Psoas muscle (tissue), 8 donors: ENCODE measurements around the gene PIGM. TPM values are rescaled to one million over a fixed set of nuclear protein-coding genes. Genes with fewer than 3 reads are reported as not detected.

Experiments
- ATAC-seq, 4 donors: fragments of 200-7000 bp; cut with Tn5 transposase; one replicate each; pipeline ENCODE4 v1.9.1; 2020; ENCODE audit warnings: moderate library complexity in 3 of 4, mild to moderate bottlenecking in 2 of 4
- DNase-seq, 2 donors: peaks; one replicate each; pipeline ENCODE4 v3.0.0-alpha.2; 2020
- H3K27ac ChIP-seq: fragments of 200-600 bp; one replicate; pipeline ENCODE4 v1.8.0; 2022
- H3K27me3 ChIP-seq, 3 donors: fragments of 200-600 bp in 1 of 3; one replicate each; pipeline versions ENCODE4 v1.6.1 to v1.8.0; 2013 to 2022; ENCODE audit warnings: low read length in 2 of 3, mild to moderate bottlenecking in 2 of 3, moderate library complexity in 1 of 3; ENCODE audit not compliant: insufficient read depth in 3 of 3
- H3K36me3 ChIP-seq, 2 donors: fragments of 200-600 bp in 1 of 2; one replicate each; pipeline versions ENCODE4 v1.6.1 to v1.8.0; 2013 to 2022; ENCODE audit warnings: low read depth in 1 of 2, mild to moderate bottlenecking in 1 of 2, moderate library complexity in 1 of 2; ENCODE audit not compliant: insufficient read depth in 1 of 2
- H3K4me1 ChIP-seq: fragments of 200-600 bp; one replicate; pipeline ENCODE4 v1.8.0; 2022
- H3K4me3 ChIP-seq: fragments of 200-600 bp; one replicate; pipeline ENCODE4 v1.8.0; 2022; ENCODE audit warnings: mild to moderate bottlenecking
- H3K9me3 ChIP-seq: fragments of 200-600 bp; one replicate; pipeline ENCODE4 v1.8.0; 2022
- WGBS, 3 donors: extraction: QIAGEN DNeasy Blood & Tissue Kit; methylation state at CpG; one replicate each; pipeline versions ENCODE4 v1.1.6 to v1.1.7; 2013; 5-methylcytosine and 5-hydroxymethylcytosine counted together
- intact Hi-C, 2 donors: fragments of 100-400 bp; cut with DNase I; formaldehyde crosslinking; loops; one replicate each; pipeline versions ENCODE4 v1.11.0 to v1.14.2; 2022
- polyA plus RNA-seq, 3 donors: library from polyadenylated mRNA; stranded (reverse); fragments of 200-250 nt; gene quantifications; one replicate each; pipeline ENCODE4 v1.2.3, GENCODE V29; 2013
- total RNA-seq, 4 donors: library from RNA; stranded (reverse); fragmentation: NEBNext Ultra II Directional in 2 of 4; extraction: Animal tissue kit (Norgen Biotek cat#: 25700) in 2 of 4; gene quantifications; one replicate each; pipeline versions ENCODE4 v1.2.1 to v1.2.4, GENCODE V29; 2021 to 2023
- TF ChIP-seq, protein P1 (sequence below): fragments of 200-600 bp; IDR thresholded peaks from one replicate; pipeline ENCODE4 v1.8.0; 2022; ENCODE audit warnings: antibody characterized with exemption
- donor health status: healthy with polysubstance abuse.
- donor health status: DM: no; HTN: no; CAD: no; lungs with moderate emphysema.
- donor health status: Bipolar disorder and iron deficiency.
- donor health status: healthy.
- donor health status: DM: yes; HTN: yes; CAD: no.
- donor health status: DM: no; HTN: no; CAD: no.
- donor health status: DM: no; HTN: no; CAD: no.
- donor health status: DM: yes; HTN: yes; CAD: no.

The PIGM gene
- total and polyA plus RNA-seq, 7 donors = 0.66 to 1.5 (median 1.4) TPM

DNA sequence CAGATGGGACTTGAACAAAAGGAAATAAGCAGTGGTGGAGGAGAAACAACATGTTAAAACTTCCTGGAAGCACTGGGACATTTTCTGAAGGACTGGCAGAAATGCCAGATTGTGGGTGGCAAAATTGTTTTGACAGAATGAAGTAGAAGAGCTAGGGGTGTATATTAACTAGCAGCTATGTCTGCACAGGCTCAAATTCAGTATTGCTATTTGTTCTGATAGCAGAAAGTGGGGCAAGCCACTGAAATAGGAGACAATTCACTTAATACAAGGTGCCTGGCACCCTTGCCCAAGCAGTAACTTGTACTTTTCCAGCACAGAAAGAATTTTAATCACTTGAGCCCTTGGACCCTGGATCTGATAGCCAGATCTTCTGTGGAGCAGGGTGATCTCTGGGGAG is 11.8 kb upstream of the PIGM start:
- intact Hi-C loops = no loop called here
- TF ChIP-seq, protein P1, sequence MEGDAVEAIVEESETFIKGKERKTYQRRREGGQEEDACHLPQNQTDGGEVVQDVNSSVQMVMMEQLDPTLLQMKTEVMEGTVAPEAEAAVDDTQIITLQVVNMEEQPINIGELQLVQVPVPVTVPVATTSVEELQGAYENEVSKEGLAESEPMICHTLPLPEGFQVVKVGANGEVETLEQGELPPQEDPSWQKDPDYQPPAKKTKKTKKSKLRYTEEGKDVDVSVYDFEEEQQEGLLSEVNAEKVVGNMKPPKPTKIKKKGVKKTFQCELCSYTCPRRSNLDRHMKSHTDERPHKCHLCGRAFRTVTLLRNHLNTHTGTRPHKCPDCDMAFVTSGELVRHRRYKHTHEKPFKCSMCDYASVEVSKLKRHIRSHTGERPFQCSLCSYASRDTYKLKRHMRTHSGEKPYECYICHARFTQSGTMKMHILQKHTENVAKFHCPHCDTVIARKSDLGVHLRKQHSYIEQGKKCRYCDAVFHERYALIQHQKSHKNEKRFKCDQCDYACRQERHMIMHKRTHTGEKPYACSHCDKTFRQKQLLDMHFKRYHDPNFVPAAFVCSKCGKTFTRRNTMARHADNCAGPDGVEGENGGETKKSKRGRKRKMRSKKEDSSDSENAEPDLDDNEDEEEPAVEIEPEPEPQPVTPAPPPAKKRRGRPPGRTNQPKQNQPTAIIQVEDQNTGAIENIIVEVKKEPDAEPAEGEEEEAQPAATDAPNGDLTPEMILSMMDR = no peak
- no peaks in the 10 kb centered on the region for H3K4me1 ChIP-seq
- ATAC-seq (no peak), DNase-seq (no peak)
- H3K4me3 ChIP-seq = no peak overlapping the region
- no peaks in the 10 kb centered on the region for H3K36me3 ChIP-seq
- no peaks in the 10 kb centered on the region for H3K27me3 ChIP-seq
- H3K9me3 ChIP-seq = no peaks in the 10 kb centered on the region
- H3K27ac ChIP-seq = no peak overlapping the region

DNA sequence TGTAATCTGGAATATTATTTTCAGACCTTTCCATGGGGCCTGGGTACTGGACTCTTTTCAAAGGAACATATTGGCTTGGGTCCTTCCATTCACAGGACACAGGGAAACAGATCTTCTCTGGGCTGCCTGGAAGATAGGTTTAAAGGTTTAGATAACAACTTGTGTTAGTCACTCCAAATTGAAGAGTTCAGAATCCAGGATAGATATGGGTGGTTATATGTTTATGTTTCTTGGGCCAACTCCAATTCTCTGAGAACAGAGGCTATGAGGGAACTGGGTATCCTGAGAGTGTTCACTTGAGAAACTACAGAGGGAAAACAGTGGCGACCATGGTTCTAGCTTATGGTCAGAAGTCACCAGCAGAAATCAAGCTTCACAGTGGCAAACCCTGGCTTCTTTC is 8.7 kb upstream of the PIGM start:
- Histone ChIP-seq H3K9me3 (no peaks in the 10 kb centered on the region), H3K4me3 (no peak overlapping the region), H3K27me3 (no peaks in the 10 kb centered on the region), H3K36me3 (no peaks in the 10 kb centered on the region), H3K27ac (no peak overlapping the region), H3K4me1 (no peaks in the 10 kb centered on the region)
- DNase-seq (no peak), ATAC-seq (no peak)
- intact Hi-C loops = no loop called here
- TF ChIP-seq, protein P1 = no peak
- 94 to 100% (median 97%) methylated on average over 1 of the region's 1 CpG for WGBS, 3 donors

DNA sequence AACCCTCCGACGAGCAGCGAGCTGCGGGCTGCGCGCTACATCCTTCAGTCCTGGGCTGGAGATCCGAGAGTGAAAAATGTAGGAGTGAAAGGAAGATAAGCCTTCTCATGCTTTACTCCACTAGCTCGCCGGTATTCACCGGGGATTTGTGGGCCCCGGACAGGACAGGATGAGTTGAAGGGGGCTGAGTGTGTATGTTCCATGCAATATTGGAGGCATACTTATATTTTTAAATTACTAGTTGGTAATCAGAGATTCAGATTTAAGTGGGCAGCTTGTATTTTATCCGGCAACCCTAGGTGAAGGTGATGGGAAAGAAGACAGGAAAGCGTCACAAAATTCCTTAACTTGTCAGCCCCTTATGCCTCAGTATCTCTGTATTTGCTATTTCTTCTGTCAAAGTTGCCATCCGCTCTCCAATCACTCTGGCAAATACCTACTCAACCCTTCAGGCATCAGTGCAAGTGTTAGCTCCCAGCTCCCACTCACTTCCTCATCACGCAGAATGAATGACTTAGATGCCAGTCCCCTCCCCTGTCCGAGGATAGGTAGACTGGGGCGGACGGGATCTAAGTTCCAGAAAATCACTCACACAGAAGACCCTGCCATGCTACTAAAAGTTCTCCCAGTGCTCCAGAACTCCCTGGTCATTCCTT is 503 bp upstream of the PIGM start:
- peak in 3 of 4 donors; percentile 49 to 62 (median 58) for ATAC-seq
- TF ChIP-seq, protein P1 = no peak

DNA sequence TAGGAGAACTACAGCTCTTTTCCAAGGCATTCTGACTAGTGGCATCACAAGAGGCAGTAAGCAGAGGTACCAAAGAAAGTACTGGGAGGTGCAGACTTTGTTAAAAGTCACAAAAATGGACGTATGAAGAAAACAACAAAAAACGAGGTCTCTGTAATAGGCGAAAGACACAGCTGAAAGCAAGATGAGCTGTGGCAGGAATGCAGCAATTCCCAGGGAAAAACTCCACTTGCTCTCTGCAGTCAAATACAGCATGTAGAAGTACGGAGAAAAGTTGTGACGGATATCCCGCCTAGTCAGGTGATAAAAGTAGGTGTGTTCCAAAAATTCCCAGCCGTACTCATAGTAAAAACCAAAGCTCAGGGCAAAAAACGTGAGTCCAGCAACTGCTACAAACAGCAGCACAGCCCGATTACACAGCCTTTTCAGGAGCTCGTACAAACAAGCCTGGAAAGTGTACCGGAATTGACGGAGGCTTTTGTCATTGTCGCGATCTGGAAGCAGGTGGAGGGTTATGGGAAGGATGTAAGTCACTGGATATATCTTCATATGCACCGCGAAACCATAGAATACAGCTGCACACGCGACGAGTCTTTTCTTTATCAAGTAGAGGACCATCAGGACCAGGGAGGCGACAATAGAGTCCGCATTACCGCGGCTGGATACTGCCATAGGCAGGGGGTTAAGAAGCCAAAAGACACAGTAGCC is 979 bp downstream of the PIGM start:
- no peak for DNase-seq
- Histone ChIP-seq H3K4me1 (peaks cover 17% of the 10 kb centered on the region), H3K27me3 (no peaks in the 10 kb centered on the region), H3K27ac (peak overlapping the region; percentile 74), H3K4me3 (peak overlapping the region; percentile 78), H3K9me3 (no peaks in the 10 kb centered on the region), H3K36me3 (no peaks in the 10 kb centered on the region)
- TF ChIP-seq, protein P1 = no peak
- intact Hi-C loops = loop anchor here in 1 of 2 donors (5.0 kb wide), 1 partner anchor 249 kb away; the partner anchor contains the start of gene DUSP23
- WGBS, 3 donors = 7 to 8% (median 8%) methylated on average over 23 of the region's 23 CpGs
- ATAC-seq = peak; percentile 38 to 60 (median 41)

More for the DNA sequence above, 503 bp upstream of the PIGM start:
- H3K4me1 ChIP-seq = peaks cover 17% of the 10 kb centered on the region
- intact Hi-C loops = loop anchor here in 1 of 2 donors (5.0 kb wide), 1 partner anchor 250 kb away; the partner anchor contains the start of gene DUSP23
- no peaks in the 10 kb centered on the region for H3K36me3 ChIP-seq
- WGBS, 3 donors = 1 to 2% (median 1%) methylated on average over 18 of the region's 18 CpGs
- DNase-seq = no peak
- peak overlapping the region; percentile 74 for H3K27ac ChIP-seq
- H3K4me3 ChIP-seq = peak overlapping the region; percentile 78
- no peaks in the 10 kb centered on the region for H3K27me3 ChIP-seq
- H3K9me3 ChIP-seq = no peaks in the 10 kb centered on the region
